Activated T-cell treated with anti-CD3 and anti-CD28 coated beads, Interleukin-2, amount 50 U/mL, for 72 hours (primary cell): ENCODE measurements around the gene SLC6A1. TPM values are rescaled to one million over a fixed set of nuclear protein-coding genes. Genes with fewer than 3 reads are reported as not detected.

Source experiments
- ATAC-seq, 2 donors: fragments of 150-1000 bp; cut with Tn5 transposase; replicated peaks in 1 of 2; 2 replicates each; pipeline ENCODE4 v1.10.0; 2021; ENCODE audit warnings: moderate library complexity in 2 of 2, mild to moderate bottlenecking in 1 of 2
- DNase-seq, 2 donors: peaks; one replicate each; pipeline ENCODE4 v3.0.0; 2021 to 2022; ENCODE audit warnings: mixed read lengths in 1 of 2
- H3K27ac Mint-ChIP-seq: one replicate; pipeline ENCODE4 v1.8.0; 2022; ENCODE audit warnings: mild to moderate bottlenecking, moderate library complexity, mixed read lengths
- H3K27me3 Mint-ChIP-seq: one replicate; pipeline ENCODE4 v1.8.0; 2022; ENCODE audit warnings: low read depth, mixed read lengths
- H3K36me3 Mint-ChIP-seq, 2 donors: one replicate each; pipeline ENCODE4 v1.8.0; 2022; ENCODE audit warnings: mixed read lengths in 2 of 2, mild to moderate bottlenecking in 1 of 2; ENCODE audit not compliant: insufficient read depth in 2 of 2
- H3K4me1 Mint-ChIP-seq: one replicate; pipeline ENCODE4 v1.8.0; 2022; ENCODE audit warnings: low read depth, mixed read lengths
- H3K4me3 Mint-ChIP-seq, 2 donors: one replicate each; pipeline ENCODE4 v1.8.0; 2022; ENCODE audit warnings: mild to moderate bottlenecking in 2 of 2, mixed read lengths in 2 of 2, moderate library complexity in 2 of 2
- H3K9me3 Mint-ChIP-seq, 2 donors: one replicate each; pipeline ENCODE4 v1.8.0; 2022; ENCODE audit warnings: mixed read lengths in 2 of 2
- total RNA-seq, 2 donors: library from RNA; stranded (reverse); gene quantifications; one replicate each; pipeline ENCODE4 v1.2.3, GENCODE V29; 2022

The SLC6A1 gene
- total RNA-seq, 2 donors from 2014 or later: not detected

- DNase-seq (no peak), ATAC-seq (no peak)
- H3K36me3 Mint-ChIP-seq: peaks cover 0 to 3% of the 10 kb centered on the region in 2 donors
- H3K4me3 Mint-ChIP-seq: no peak overlapping the region
- H3K4me1 Mint-ChIP-seq: peaks cover 6% of the 10 kb centered on the region
- H3K9me3 Mint-ChIP-seq: no peaks in the 10 kb centered on the region
- H3K27me3 Mint-ChIP-seq: peaks cover 49% of the 10 kb centered on the region
- H3K27ac Mint-ChIP-seq: no peak overlapping the region
These were observed 3.5 kb upstream of the SLC6A1 start for GRCh38 chr3:10988991-10989484.

- H3K27ac Mint-ChIP-seq: no peak overlapping the region
- ATAC-seq (no peak), DNase-seq (no peak)
- no peaks in the 10 kb centered on the region for H3K9me3 Mint-ChIP-seq
- H3K36me3 Mint-ChIP-seq: peaks cover 0 to 3% of the 10 kb centered on the region in 2 donors
- no peak overlapping the region for H3K4me3 Mint-ChIP-seq
- peaks cover 6% of the 10 kb centered on the region for H3K4me1 Mint-ChIP-seq
- peaks cover 76% of the 10 kb centered on the region for H3K27me3 Mint-ChIP-seq
These were observed 588 bp downstream of the SLC6A1 start for GRCh38 chr3:10992943-10993728.

GRCh38 chr3:10993729-10994065 is 1.1 kb downstream of the SLC6A1 start:
- Mint-ChIP-seq H3K4me1 (peaks cover 6% of the 10 kb centered on the region), H3K9me3 (no peaks in the 10 kb centered on the region), H3K4me3 (no peak overlapping the region), H3K27ac (no peak overlapping the region), H3K27me3 (peaks cover 78% of the 10 kb centered on the region), H3K36me3 (peaks cover 0 to 3% of the 10 kb centered on the region in 2 donors)
- DNase-seq: no peak
- no peak for ATAC-seq

- Mint-ChIP-seq H3K9me3 (no peaks in the 10 kb centered on the region), H3K27ac (no peak overlapping the region), H3K4me1 (peaks cover 6% of the 10 kb centered on the region), H3K27me3 (peaks cover 72% of the 10 kb centered on the region), H3K36me3 (peaks cover 0 to 3% of the 10 kb centered on the region in 2 donors), H3K4me3 (no peak overlapping the region)
- no peak for ATAC-seq
- DNase-seq: no peak
These were observed 1.8 kb downstream of the SLC6A1 start for GRCh38 chr3:10994306-10994705.

GRCh38 chr3:10995871-10996270 is 3.3 kb downstream of the SLC6A1 start:
- no peak for ATAC-seq
- no peak overlapping the region for H3K4me3 Mint-ChIP-seq
- DNase-seq: no peak
- H3K36me3 Mint-ChIP-seq: peaks cover 0 to 3% of the 10 kb centered on the region in 2 donors
- no peaks in the 10 kb centered on the region for H3K9me3 Mint-ChIP-seq
- H3K27ac Mint-ChIP-seq: no peak overlapping the region
- H3K4me1 Mint-ChIP-seq: peaks cover 6% of the 10 kb centered on the region
- H3K27me3 Mint-ChIP-seq: peaks cover 61% of the 10 kb centered on the region

- Mint-ChIP-seq H3K4me3 (no peak overlapping the region), H3K9me3 (no peaks in the 10 kb centered on the region), H3K27me3 (peaks cover 61% of the 10 kb centered on the region), H3K27ac (no peak overlapping the region), H3K4me1 (peaks cover 6% of the 10 kb centered on the region), H3K36me3 (peaks cover 0 to 3% of the 10 kb centered on the region in 2 donors)
- ATAC-seq: no peak
- DNase-seq: no peak
These were observed 3.9 kb downstream of the SLC6A1 start for GRCh38 chr3:10996345-10997013.

- H3K9me3 Mint-ChIP-seq: no peaks in the 10 kb centered on the region
- H3K4me1 Mint-ChIP-seq: peaks cover 1% of the 10 kb centered on the region
- DNase-seq (no peak), ATAC-seq (no peak)
- H3K4me3 Mint-ChIP-seq: no peak overlapping the region
- no peaks in the 10 kb centered on the region for H3K36me3 Mint-ChIP-seq
- H3K27me3 Mint-ChIP-seq: peaks cover 57% of the 10 kb centered on the region
- no peak overlapping the region for H3K27ac Mint-ChIP-seq
These were observed 4.6 kb downstream of the SLC6A1 start for GRCh38 chr3:10997196-10997595.

- Mint-ChIP-seq H3K4me1 (no peaks in the 10 kb centered on the region), H3K27ac (no peak overlapping the region), H3K9me3 (no peaks in the 10 kb centered on the region), H3K27me3 (peaks cover 51% of the 10 kb centered on the region), H3K4me3 (no peak overlapping the region), H3K36me3 (no peaks in the 10 kb centered on the region)
- no peak for DNase-seq
- no peak for ATAC-seq
These were observed 6.0 kb downstream of the SLC6A1 start for GRCh38 chr3:10998542-10998941.

- H3K36me3 Mint-ChIP-seq: no peaks in the 10 kb centered on the region
- H3K4me1 Mint-ChIP-seq: no peaks in the 10 kb centered on the region
- no peaks in the 10 kb centered on the region for H3K9me3 Mint-ChIP-seq
- ATAC-seq (no peak), DNase-seq (no peak)
- H3K27ac Mint-ChIP-seq: no peak overlapping the region
- no peak overlapping the region for H3K4me3 Mint-ChIP-seq
- peaks cover 46% of the 10 kb centered on the region for H3K27me3 Mint-ChIP-seq
These were observed 6.9 kb downstream of the SLC6A1 start for GRCh38 chr3:10999221-11000107.

- DNase-seq (no peak), ATAC-seq (no peak)
- no peaks in the 10 kb centered on the region for H3K36me3 Mint-ChIP-seq
- H3K9me3 Mint-ChIP-seq: no peaks in the 10 kb centered on the region
- H3K4me3 Mint-ChIP-seq: no peak overlapping the region
- peaks cover 37% of the 10 kb centered on the region for H3K27me3 Mint-ChIP-seq
- H3K27ac Mint-ChIP-seq: no peak overlapping the region
- H3K4me1 Mint-ChIP-seq: no peaks in the 10 kb centered on the region
These were observed 8.0 kb downstream of the SLC6A1 start for GRCh38 chr3:11000528-11000927.

GRCh38 chr3:11001020-11001657 is 8.6 kb downstream of the SLC6A1 start:
- Mint-ChIP-seq H3K27me3 (peaks cover 31% of the 10 kb centered on the region), H3K4me3 (no peak overlapping the region), H3K36me3 (no peaks in the 10 kb centered on the region), H3K9me3 (no peaks in the 10 kb centered on the region), H3K27ac (no peak overlapping the region), H3K4me1 (no peaks in the 10 kb centered on the region)
- ATAC-seq (no peak), DNase-seq (no peak)

- Mint-ChIP-seq H3K36me3 (no peaks in the 10 kb centered on the region), H3K4me1 (no peaks in the 10 kb centered on the region), H3K4me3 (no peak overlapping the region), H3K9me3 (no peaks in the 10 kb centered on the region), H3K27me3 (peaks cover 32% of the 10 kb centered on the region), H3K27ac (no peak overlapping the region)
- no peak for ATAC-seq
- DNase-seq: no peak
These were observed 9.1 kb downstream of the SLC6A1 start for GRCh38 chr3:11001658-11002021.
